EH (cell line): ENCODE measurements around the gene NPPB.

Experiments used
- DNase-seq: peaks from one replicate; pipeline ENCODE4 v3.0.0-alpha.2; 2015; ENCODE audit warnings: low read depth

NPPB gene

GRCh38 chr1:11833497-11833896, 25.2 kb downstream of the NPPB start:
- no peak for DNase-seq

DNA sequence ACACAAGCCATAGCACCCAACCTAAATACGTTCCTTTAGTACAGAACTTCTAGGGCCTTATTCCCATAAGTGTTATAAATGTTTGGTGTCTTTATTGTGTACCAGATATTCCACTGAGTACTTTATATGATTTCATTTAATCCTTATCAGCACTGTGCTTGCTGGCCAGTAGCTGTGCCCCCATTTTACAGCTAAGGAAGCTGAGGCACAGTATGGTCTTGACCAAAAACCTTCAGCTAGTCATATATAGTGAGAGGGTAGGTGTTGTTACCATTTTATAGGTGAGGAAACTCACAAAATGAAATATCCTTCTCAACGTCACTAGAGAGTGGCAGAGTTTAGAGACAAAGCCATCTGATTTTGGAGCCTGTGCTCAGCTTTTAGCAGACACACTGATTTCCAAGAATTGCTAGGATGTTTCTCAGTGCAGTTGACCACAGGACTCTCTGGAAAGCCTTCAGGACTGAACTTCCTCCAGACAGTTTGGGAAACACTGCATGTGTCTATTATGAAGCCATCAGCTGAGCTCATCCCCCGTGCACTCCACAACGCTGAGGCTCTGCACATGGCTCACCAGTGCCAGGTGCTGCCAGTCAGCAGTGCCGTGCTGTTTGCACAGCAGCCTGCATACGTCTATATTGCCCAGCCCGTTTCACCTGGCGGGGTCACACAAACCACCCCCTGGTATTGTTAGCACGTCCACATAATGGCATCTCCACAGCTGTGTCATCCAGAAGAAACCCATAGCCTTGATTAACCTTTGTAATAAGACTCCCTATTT, 26.6 kb downstream of the NPPB start:
- DNase-seq, result no peak

GRCh38 chr1:11828511-11828910, 30.2 kb downstream of the NPPB start:
- DNase-seq, result no peak

DNA sequence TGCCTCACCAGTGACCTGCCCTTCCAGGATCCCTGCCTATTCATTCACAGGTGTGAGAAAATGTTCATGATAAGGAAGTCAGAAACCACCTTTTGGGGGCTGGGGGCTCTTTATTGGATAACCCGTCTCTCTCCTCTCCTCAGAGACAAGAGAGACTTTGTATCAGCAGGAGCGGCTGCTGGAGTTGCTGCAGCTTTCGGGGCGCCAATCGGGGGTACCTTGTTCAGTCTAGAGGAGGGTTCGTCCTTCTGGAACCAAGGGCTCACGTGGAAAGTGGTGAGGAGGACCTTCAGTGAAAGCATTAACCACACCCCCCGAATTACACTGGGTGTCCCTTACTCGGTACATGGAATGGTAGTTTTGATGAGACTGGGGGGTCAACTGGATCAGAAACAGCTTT, 31.8 kb downstream of the NPPB start:
- no peak for DNase-seq

GRCh38 chr1:11825131-11825530, 33.6 kb downstream of the NPPB start:
- no peak for DNase-seq

- DNase-seq, result no peak
These were observed 35.2 kb downstream of the NPPB start for GRCh38 chr1:11823366-11824137.

DNA sequence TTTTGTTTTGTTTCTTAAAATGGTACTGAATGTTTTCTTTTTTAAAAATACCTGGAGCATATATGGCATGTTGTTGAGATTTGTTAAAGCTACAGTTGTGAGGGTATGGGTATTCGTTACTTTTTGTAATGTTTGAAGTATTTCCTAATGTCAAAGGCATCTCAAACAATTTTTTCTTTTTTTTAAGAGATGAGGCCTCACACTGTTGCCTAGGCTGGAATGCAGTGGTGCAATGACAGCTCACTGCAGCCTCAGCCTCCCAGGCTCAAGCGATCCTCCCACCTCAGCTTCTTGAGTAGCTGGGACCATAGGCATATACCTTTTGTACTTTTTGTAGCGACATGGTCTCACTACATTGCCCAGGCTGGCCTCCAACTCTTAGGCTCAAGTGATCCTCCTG, 36.7 kb downstream of the NPPB start:
- DNase-seq, result peak; percentile 49

GRCh38 chr1:11817192-11817591, 41.6 kb downstream of the NPPB start:
- DNase-seq, result no peak

- DNase-seq, result no peak
These were observed 45.7 kb downstream of the NPPB start for GRCh38 chr1:11813021-11813420.
